ENCODE measurements around the gene MCCC1. TPM values are rescaled to one million over a fixed set of nuclear protein-coding genes. Genes with fewer than 3 reads are reported as not detected.

The MCCC1 gene
- total and polyA plus RNA-seq, 2 of the 4 experiments (the other 2 are of a cell fraction), result 14.2 to 17.9 TPM

DNA sequence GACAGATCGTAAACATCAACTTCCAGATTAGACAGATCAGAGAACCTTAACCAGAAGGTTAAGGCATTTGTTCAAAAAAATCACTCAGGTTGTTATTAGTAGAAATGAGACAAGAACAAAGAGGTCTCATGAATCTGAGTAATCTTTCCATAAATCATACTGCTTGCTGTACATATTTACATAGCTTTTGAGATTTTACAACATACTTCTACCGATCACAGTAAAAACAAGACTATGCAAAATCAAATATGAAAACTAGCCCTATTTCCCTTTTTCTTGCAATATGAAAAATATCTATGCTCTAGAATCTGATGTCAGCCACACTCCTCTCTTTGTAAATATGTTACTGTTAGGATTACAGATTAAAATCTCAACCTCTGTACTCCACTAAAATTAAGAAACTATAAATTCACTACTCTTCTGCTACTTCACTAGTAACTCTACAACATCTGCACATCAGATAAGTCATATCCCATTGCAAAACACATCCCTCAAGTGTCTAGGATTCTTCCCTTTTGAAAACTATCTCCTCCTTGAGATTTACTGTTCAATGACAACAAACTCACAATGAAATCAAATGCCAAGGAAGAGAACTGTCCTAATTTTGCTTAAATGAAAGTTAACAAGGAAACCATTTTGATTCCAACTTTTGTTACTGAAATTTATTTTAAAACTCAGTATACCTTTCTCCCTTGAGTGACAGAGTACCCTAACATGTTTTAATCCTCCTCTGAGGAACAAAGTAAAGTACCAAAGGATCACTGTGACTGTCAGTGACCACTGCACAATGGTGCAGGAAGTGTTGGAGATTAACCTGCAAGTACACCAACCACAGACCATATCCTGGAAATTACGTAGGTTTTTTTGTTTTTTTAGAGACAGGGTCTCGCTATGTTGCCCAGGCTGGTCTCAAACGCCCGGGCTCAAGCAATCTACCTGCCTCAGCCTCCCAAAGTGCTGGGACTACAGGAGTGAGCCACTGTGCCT is 131.8 kb downstream of the MCCC1 start:
- dilution Hi-C loops (cut with HindIII; ENCODE audit: low sequenced_read_pairs, unreplicated experiment) (no loop called here), intact Hi-C loops (cut with micrococcal nuclease) (no loop called here), in situ Hi-C loops (cut with MboI; ENCODE audit: low sequenced_read_pairs) (no loop called here)
- no peak overlapping the region for H3K4me2 ChIP-seq (ENCODE audit: low read depth, low read length)
- H2BK120ac ChIP-seq (ENCODE audit: low read depth, low read length), result no peak overlapping the region
- H4K91ac ChIP-seq (ENCODE audit: insufficient read depth, low read depth, low read length), result no peak overlapping the region
- no TSS peak for BruUV-seq (replicated peaks)
- H3K23ac ChIP-seq (ENCODE audit: low read depth, low read length), result 0 out of 2 replicates have a peak overlapping the region, but pooled peaks have one; percentile 29
- H3K27ac ChIP-seq (ENCODE audit: insufficient read depth, low read length), result no peak overlapping the region
- peaks cover 10% of the 10 kb centered on the region for H3K9me1 ChIP-seq (ENCODE audit: insufficient read depth, low read length)
- no peak overlapping the region for H2AK9ac ChIP-seq (replicated peaks; ENCODE audit: low read depth, low read length, poor library complexity)
- no peaks in the 10 kb centered on the region for H3K27me3 ChIP-seq (ENCODE audit: control insufficient read depth, insufficient read depth, low read length)
- DNase-seq (no peak), ATAC-seq (ENCODE audit: low read depth) (no peak)
- TF ChIP-seq RFX5 (IDR thresholded peaks at IDR 0.05; ENCODE audit: low read depth, low read length), result no peak
- TF ChIP-seq, protein P1, sequence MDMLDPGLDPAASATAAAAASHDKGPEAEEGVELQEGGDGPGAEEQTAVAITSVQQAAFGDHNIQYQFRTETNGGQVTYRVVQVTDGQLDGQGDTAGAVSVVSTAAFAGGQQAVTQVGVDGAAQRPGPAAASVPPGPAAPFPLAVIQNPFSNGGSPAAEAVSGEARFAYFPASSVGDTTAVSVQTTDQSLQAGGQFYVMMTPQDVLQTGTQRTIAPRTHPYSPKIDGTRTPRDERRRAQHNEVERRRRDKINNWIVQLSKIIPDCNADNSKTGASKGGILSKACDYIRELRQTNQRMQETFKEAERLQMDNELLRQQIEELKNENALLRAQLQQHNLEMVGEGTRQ (IDR thresholded peaks at IDR 0.05; ENCODE audit: low read depth, low read length), result no peak
- no peak for TF ChIP-seq CEBPB (IDR thresholded peaks at IDR 0.05; ENCODE audit: low read depth, low read length)
- TF ChIP-seq MAFK (IDR thresholded peaks at IDR 0.05; ENCODE audit: low read depth, low read length), result no peak
- TF ChIP-seq BHLHE40 (IDR thresholded peaks at IDR 0.05; ENCODE audit: low read depth, low read length), result no peak
- no peak for TF ChIP-seq ELK1 (IDR thresholded peaks at IDR 0.05; ENCODE audit: borderline replicate concordance, low read depth, low read length)
- no peak for TF ChIP-seq RAD21 (IDR thresholded peaks at IDR 0.05; ENCODE audit: low read length)
- no peak for TF ChIP-seq RCOR1 (IDR thresholded peaks at IDR 0.05; ENCODE audit: insufficient replicate concordance, low read length)
- no peak for TF ChIP-seq SMC3 (IDR thresholded peaks at IDR 0.05; ENCODE audit: low read depth, low read length)
- TF ChIP-seq MAZ (IDR thresholded peaks at IDR 0.05; ENCODE audit: borderline replicate concordance, low read depth, low read length), result no peak
- no peak for TF ChIP-seq MXI1 (IDR thresholded peaks at IDR 0.05; ENCODE audit: borderline replicate concordance, low read depth, low read length)
- TF ChIP-seq FOS (IDR thresholded peaks at IDR 0.05; ENCODE audit: low read depth, low read length), result no peak
- H3K56ac ChIP-seq (ENCODE audit: extremely low read depth, insufficient read depth, low read length), result no peak overlapping the region
- POLR2A ChIA-PET (ENCODE audit: unreplicated experiment), result no interaction called here
- no peak overlapping the region for H3K18ac ChIP-seq (ENCODE audit: low read depth, low read length)
- peaks cover 2% of the 10 kb centered on the region; the same call in 1 of the 2 replicates for H3K36me3 ChIP-seq (ENCODE audit: control insufficient read depth, insufficient read depth, low read length)
- H4K20me1 ChIP-seq (ENCODE audit: insufficient read depth, low read length), result peaks cover 6% of the 10 kb centered on the region
- no peak overlapping the region for H2BK20ac ChIP-seq (ENCODE audit: low read depth, low read length)
- no peak overlapping the region for H3K14ac ChIP-seq (replicated peaks; ENCODE audit: low read depth, low read length)
- H3K9me3 ChIP-seq (ENCODE audit: control insufficient read depth, insufficient read depth, low read length), result no peaks in the 10 kb centered on the region
- no peak overlapping the region for H2AFZ ChIP-seq (replicated peaks; ENCODE audit: low read length, poor library complexity)
- peaks cover 21 to 49% of the 10 kb centered on the region in 2 experiments for H3K79me1 ChIP-seq (ENCODE audit: low read depth in 1 of 2, low read length in 2 of 2)
- no peak overlapping the region for H2BK5ac ChIP-seq (ENCODE audit: low read depth, low read length, poor library complexity, severe bottlenecking)
- no peak overlapping the region for H3K4ac ChIP-seq (ENCODE audit: low read depth, low read length)
- H3K4me1 ChIP-seq (ENCODE audit: control insufficient read depth, insufficient read depth, low read length), result peaks cover 11% of the 10 kb centered on the region
- H4K8ac ChIP-seq (ENCODE audit: low read depth in 2 of 2, low read length in 2 of 2), result no peak overlapping the region
- H2BK15ac ChIP-seq (ENCODE audit: low read depth, low read length), result no peak overlapping the region
- no CpG with 5 or more reads among the region's 6 CpGs for WGBS, 2 experiments (ENCODE audit: extremely low coverage in 2 of 2, insufficient read length in 1 of 2)
- CTCF ChIA-PET, result no interaction called here
- H4K5ac ChIP-seq (ENCODE audit: low read depth, low read length), result no peak overlapping the region
- no peak overlapping the region for H2AK5ac ChIP-seq (ENCODE audit: low read depth, low read length)
- no peak overlapping the region for H3K9ac ChIP-seq (ENCODE audit: low read depth, low read length)
- no peak overlapping the region for H3K4me3 ChIP-seq (ENCODE audit: insufficient read depth, low read depth, low read length)
